Gastroesophageal sphincter (tissue), 3 donors: ENCODE measurements around the gene KRT35.

Experiments used
- EP300 ChIP-seq: sonication (generic); formaldehyde crosslinking; IDR thresholded peaks from one replicate; pipeline ENCODE4 v1.6.1; 2017; ENCODE audit warnings: antibody characterized with exemption, mild to moderate bottlenecking
- POLR2A ChIP-seq, 2 donors: fragments of 450-650 bp; IDR thresholded peaks; one replicate each; pipeline ENCODE4 v1.6.1; 2017; ENCODE audit warnings: antibody characterized with exemption in 2 of 2, mild to moderate bottlenecking in 2 of 2, moderate library complexity in 1 of 2
- POLR2AphosphoS5 ChIP-seq: sonication (generic); formaldehyde crosslinking; IDR thresholded peaks from one replicate; pipeline ENCODE4 v1.6.1; 2017; ENCODE audit warnings: antibody characterized with exemption
- TF ChIP-seq, protein P1 (sequence below), 4 experiments: fragments of 200-600 bp in 2 of 4; fragments of 450-650 bp in 2 of 4; sonication (generic) in 1 of 4; IDR thresholded peaks; one replicate each; pipeline ENCODE4 v1.5.1; 2017 to 2019; ENCODE audit warnings: antibody characterized with exemption in 4 of 4, mild to moderate bottlenecking in 2 of 4, moderate library complexity in 2 of 4

DNA sequence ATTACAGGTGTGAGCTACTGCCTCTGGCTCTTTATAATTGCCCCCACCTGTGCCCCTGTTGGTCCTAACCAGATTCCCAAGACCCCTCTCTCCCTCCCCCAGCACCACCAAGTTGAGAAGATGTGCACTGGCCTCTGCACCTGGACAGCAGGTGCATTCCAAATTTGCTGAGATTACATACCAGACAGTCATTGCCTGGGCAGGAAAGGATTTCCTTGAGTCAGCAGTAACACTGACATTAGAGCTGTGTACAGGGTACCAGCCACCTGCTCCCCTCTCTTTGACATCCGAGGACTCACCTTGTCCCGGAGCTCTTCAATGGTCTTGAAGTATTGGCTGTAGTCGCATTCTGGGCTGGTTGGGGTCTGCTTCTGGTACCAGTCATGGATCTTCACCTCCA, 37.1 kb upstream of the KRT35 start:
- TF ChIP-seq POLR2AphosphoS5 (no peak), POLR2A (IDR thresholded peaks at IDR 0.05) (no peak), EP300 (no peak)
- TF ChIP-seq, protein P1, sequence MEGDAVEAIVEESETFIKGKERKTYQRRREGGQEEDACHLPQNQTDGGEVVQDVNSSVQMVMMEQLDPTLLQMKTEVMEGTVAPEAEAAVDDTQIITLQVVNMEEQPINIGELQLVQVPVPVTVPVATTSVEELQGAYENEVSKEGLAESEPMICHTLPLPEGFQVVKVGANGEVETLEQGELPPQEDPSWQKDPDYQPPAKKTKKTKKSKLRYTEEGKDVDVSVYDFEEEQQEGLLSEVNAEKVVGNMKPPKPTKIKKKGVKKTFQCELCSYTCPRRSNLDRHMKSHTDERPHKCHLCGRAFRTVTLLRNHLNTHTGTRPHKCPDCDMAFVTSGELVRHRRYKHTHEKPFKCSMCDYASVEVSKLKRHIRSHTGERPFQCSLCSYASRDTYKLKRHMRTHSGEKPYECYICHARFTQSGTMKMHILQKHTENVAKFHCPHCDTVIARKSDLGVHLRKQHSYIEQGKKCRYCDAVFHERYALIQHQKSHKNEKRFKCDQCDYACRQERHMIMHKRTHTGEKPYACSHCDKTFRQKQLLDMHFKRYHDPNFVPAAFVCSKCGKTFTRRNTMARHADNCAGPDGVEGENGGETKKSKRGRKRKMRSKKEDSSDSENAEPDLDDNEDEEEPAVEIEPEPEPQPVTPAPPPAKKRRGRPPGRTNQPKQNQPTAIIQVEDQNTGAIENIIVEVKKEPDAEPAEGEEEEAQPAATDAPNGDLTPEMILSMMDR (IDR thresholded peaks at IDR 0.05) = no peak
